SIG-M5 treated with dmso at 0.1 percent for 504 hours (cell line): Measurements from ENCODE around the gene BRD9.
"Not testable (repeated sequence)": the region's sequence is repeated elsewhere in the genome, so short reads cannot be mapped to it uniquely, and the experiment has no call there.

Experiments used
- DNase-seq: peaks from one replicate; lab custom pipeline; 2025; ENCODE audit not compliant: unreplicated experiment; lab: John Stamatoyannopoulos, UW

Gene BRD9

DNA sequence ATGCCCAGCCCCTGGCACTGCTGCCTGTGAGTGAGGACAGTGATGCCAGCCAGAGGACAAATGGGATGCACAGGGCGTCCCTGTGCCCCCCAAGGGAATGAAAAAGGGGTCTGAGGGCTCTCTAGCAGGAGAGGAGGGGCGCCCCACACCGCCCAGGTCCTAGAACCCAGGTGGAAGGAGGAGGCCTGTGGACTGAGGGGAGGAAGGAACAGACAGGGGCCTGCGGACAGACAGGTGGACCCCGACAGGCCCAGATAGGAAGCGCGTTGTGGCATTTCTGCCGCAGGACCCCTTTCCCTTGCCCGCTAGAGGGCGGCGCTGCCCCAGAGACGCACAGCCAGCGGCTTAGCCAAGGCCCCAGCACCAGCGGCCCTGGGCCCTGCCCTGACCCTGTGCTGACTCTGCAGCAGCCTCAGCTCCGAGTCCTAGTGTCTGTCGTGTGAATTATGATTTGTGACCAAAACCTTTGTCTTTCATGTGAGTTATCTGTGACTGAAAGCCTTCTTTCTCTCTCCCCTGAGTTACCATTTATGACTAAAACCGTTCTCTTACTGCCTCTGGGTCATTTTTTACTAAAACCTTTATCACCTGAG, 30.8 kb upstream of the BRD9 start:
- DNase-seq = peak; percentile 66

DNA sequence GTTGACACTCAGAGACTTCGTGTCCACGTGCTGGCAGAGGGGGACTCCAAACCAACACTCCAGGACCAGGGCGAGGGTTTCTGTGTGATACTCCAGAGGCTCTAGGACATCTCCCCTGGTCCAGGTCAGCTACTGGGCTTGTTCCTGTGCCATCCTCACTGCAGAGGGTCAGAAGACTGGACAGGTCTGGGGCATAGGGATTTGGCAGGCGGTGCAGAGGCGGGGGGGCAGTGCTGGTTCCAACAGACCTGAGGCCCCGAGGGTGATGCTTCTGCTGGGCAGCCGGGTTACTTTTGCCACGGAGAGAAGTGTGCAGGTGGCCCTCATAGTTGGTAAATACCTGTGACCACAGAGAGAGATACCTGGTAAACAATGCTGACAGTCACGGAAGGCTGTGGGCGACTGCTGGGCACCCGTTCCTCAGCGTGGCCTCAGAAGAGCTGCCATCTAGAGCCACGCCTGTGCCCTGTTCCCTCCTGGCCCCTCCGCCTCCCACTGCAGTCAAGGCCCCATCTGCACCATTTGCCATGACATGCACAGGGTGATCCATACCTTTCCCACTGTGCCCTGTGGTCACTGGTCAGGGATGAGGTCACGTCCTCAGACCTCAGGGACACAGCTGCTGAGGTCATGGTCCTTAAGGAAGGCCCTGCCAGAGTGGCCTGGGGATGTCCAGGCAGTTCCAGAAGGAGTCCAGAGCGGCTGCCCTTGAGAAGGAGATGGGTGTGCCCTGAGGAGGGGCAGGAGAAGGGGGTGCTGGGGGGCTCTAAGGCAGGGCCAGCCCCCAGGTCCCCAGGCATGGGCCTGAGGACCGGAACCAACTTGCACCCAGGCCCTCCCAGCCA, 30.1 kb upstream of the BRD9 start:
- no peak for DNase-seq

DNA sequence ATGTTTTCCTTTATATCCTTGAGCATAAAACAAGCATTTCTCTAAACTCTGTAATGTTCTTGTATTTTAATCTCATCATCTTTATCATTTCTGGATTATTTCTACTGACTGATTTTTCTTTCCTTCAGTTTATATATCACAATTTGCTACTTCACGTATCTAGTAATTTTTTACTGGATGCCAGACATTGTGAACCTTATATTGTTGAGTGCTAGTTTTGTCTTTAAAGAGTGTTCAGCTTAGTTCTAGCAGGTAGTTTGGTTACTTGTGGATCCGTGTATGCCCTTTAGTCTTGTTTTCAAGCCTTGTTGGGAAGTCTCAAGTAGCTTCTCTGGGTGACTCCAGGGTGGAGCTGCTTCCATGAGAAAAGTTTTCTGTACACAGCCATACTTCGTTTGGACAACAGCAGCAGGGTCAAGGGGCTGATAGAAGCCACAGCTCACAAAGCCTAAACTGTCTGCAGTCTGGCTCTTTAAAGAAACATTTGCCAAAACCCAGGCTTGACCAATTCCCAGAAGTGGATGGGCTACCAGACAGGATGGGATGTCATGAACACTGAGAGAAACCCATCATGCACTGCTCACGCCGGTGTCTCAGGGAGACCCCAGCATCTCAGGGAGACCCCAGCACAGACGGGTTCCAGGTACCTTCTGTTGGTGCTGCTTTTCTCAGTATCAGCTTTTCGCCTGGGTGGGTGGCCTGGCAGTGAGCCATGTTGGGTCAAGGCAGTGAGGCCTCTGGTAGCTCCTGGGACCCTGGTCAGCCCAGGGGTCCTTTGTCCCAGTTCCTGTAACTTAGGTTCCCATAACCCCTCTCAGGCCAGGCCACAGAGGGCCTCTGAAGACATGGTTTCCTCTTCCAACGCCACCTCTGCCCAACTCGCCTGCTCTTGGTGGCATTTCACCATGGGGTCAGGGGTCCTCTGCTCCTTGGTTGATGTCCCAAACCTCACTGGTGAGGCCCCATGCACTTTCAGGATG, 29.1 kb upstream of the BRD9 start:
- no peak for DNase-seq

DNA sequence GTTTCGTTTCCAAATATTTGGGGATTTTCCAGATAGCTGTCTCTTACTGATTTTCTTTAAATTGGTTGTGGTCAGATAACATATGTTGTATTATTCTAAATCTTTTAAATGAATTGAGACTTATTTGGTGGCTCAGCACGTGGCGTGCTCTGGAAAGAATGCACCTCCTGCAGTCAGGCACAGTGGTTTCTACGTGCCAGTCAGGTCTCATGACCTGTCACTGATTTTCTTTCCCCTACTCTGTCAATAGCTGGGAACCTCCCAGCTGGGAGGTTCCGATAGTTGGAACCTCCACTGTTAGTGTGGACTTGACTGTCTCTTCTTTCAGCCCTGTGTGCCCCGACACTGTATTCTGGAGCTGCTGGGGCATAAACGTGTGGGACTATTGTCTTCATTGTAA, 27.7 kb upstream of the BRD9 start:
- DNase-seq = no peak

DNA sequence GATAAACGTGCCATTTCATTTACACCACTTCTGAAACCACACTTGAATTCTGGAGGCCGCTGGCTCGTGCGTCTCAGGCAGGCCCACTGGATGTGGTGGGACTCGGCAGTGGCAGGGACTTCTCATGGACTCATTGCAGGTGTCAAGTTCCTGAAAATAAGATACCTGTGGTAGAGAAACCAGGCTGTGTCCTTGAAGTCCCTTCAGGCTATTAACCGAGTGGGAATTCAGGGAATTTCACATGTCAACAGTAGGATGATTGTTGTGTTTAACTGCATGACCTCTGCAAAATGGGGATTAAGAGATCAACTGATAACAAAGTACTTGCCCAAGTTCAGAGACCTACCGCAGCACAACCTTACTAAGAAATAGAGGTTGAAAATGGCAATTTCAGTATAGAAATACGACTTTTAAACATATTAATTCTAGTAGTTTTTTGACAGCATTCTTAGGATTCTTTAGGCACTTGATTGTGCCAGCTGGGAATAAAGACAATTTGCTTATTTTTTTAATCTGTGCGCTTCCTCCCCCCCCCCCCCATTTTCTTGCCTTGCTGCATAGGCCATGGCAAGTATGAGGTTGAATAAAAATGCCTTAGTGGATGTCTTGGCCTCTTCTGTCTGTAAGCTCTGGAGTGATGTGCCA, 26.9 kb upstream of the BRD9 start:
- no peak for DNase-seq

- not testable (repeated sequence) for DNase-seq
Observed at GRCh38 chr5:918717-919116, 26.1 kb upstream of the BRD9 start.

DNA sequence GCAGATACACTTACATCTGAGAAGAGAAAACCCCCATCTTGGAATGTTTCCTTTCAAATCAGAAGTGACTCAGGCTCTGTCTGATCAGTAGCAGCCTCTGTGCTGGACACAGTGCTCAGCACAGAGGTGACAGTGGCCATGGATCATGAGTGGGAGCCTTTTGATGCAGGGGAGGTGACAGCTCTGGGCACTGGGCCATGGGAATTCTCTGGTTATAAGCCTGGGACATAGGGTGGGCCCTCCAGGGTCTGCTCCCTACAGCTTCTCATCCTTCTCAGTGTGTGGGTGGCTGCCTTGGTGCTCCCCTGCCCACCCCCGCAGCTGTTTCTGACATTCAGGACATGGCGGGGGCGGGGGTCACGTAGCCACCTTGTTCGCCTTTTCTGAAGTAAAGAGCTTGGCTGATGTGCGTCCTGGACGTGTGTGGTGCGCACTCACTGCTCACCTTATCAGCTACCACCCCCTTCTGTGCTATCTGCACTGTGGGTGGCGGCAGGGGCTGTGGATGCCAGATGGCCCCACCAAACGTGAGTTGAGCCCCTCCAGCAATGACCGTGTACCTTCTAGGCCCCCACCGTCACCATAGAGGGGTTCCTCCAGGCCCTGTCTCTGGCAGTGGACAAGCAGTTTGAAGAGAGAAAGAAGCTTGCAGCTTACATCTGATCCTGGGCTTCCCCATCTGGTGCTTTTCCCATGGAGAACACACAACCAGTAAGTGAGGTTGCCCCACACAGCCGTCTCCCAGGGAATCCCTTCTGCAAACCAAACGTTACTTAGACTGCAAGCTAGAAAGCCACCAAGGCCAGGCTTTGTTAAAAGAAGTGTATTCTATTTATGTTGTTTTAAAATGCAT, 24.1 kb upstream of the BRD9 start:
- no peak for DNase-seq

GRCh38 chr5:915946-916345, 23.3 kb upstream of the BRD9 start:
- DNase-seq = no peak

- not testable (repeated sequence) for DNase-seq
Observed at GRCh38 chr5:915346-915745, 22.7 kb upstream of the BRD9 start.

DNA sequence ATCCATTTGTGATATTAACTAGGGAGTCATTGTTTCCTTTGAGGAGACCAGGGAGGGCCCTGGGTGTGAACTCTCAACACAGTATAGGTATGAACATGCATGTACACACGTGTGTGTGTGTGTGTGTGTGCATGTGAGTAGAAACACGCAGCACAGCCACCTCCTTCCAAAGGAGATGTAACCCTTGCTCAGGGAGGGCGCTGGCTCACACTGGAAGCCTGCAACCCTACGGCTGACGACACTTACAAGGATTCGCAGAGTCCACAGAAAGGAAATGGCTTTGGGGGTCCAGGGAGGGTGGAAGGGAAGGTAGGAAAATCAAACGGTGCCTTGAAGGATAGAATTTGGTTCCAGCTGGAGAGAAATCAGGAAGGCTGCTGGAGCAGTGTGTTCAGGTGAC, 22.0 kb upstream of the BRD9 start:
- DNase-seq = no peak

DNA sequence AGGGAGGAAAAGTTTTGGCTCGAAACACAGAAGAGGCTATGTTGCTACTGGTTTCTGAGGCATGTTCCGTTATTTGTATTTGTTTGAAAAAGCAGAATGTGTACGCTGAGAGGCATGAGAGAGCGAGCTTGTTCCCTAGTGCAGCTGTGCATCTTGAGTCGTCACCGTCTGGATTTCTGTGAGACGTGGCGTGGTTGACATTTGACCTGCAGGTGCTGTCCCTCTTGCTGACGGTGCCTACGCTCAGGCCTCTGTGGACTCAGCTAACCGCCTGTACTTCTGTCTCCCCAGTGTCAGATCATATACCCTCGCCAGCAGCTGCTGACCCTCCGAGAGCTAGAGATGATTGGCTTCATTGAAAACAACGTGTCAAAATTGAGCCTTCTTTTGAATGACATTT, 21.6 kb upstream of the BRD9 start:
- no peak for DNase-seq

- peak; percentile 30 for DNase-seq
Observed at GRCh38 chr5:912280-913091, 19.9 kb upstream of the BRD9 start.

GRCh38 chr5:911601-912000, 19.0 kb upstream of the BRD9 start:
- no peak for DNase-seq

GRCh38 chr5:910769-911160, 18.2 kb upstream of the BRD9 start:
- no peak for DNase-seq

GRCh38 chr5:909994-910768, 17.6 kb upstream of the BRD9 start:
- DNase-seq = no peak

- no peak for DNase-seq
Observed at GRCh38 chr5:909086-909485, 16.5 kb upstream of the BRD9 start.

- DNase-seq = no peak
Observed at GRCh38 chr5:908172-908571, 15.6 kb upstream of the BRD9 start.

DNA sequence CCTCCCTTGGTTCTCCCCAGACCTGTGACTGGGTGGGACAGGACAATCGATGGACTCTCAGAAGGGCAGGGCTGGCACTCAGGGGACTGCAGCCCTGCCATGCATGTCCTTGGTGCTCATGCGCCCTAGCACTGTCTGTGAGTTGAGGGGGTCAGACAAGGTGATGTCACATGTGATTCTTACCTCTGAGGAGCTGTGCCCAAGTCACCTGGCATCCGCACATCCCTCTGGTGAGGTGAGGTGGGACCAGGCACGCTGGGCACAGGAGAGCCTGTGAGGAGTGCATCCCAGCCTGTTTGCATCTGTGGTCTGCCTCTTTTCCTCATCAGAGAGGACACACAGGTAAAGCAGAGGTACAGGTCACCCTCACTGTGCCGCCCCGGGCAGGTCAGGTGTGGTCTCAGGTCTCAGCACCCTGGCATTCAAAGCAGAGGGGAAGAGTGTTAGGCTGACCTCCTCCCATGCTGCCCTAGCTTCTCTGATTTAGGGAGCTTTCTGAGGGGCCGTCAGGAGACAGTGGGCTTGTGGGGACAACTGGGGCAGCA, 14.8 kb upstream of the BRD9 start:
- DNase-seq = no peak
